SK-N-MC (cell line): ENCODE data around the gene CRISPLD2.

Experiments used
- EZH2 ChIP-seq: fragments of 200-600 bp; sonication (generic); IDR thresholded peaks from one replicate; pipeline ENCODE4 v1.6.1; 2017; ENCODE audit warnings: antibody characterized with exemption
- POLR2AphosphoS5 ChIP-seq: IDR thresholded peaks from 2 replicates; pipeline ENCODE4 v1.6.1; 2012; ENCODE audit warnings: mild to moderate bottlenecking, low read depth, low read length, borderline replicate concordance

DNA sequence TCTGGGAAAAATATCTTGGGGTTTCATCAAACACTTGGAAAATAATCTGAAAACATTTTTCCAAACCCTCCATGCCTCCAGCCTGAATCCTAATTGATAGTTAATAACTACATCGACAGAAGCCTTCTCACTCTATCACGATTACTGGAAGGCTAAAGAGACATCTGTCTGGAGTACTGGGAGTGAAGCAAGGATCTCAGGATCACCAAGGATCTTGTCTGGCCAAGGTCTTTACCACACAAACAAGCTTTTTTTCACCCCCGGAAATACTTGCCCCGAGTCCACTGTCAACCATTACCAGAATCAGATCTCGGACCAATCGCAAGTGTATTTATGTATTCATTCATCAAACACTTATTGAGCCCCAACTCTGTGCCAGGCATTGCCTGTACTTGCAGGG lies 28.3 kb upstream of the CRISPLD2 start:
- TF ChIP-seq EZH2 (no peak), POLR2AphosphoS5 (no peak)
